Activated CD4-positive, CD25-positive, alpha-beta regulatory T cell treated with anti-CD3 and anti-CD28 coated beads, Interleukin-2, amount 50 U/mL, for 24 hours (primary cell): ENCODE results near the gene ZSWIM7.
"Not testable (repeated sequence)": the region's sequence is repeated elsewhere in the genome, so short reads cannot be mapped to it uniquely, and the experiment has no call there.

Source experiments
- ATAC-seq, 2 donors: fragments of 150-1000 bp; cut with Tn5 transposase; one replicate each; pipeline ENCODE4 v1.10.0; 2021; ENCODE audit warnings: mild to moderate bottlenecking in 1 of 2, moderate library complexity in 1 of 2

ZSWIM7 gene

GRCh38 chr17:15998031-15998562 is 1.4 kb downstream of the ZSWIM7 start:
- ATAC-seq, result no peak

GRCh38 chr17:15996322-15996721 is 3.2 kb downstream of the ZSWIM7 start:
- no peak for ATAC-seq

- no peak for ATAC-seq
Observed at GRCh38 chr17:15981646-15982580, 17.6 kb downstream of the ZSWIM7 start.

- ATAC-seq, result peak; percentile 100
Observed at GRCh38 chr17:15981208-15981607, 18.3 kb downstream of the ZSWIM7 start.

GRCh38 chr17:15979013-15979412 is 20.5 kb downstream of the ZSWIM7 start:
- ATAC-seq, result not testable (repeated sequence)

- ATAC-seq, result no peak
Observed at GRCh38 chr17:15978606-15979005, 20.9 kb downstream of the ZSWIM7 start.

- ATAC-seq, result no peak
Observed at GRCh38 chr17:15977894-15978293, 21.6 kb downstream of the ZSWIM7 start.

- no peak for ATAC-seq
Observed at GRCh38 chr17:15973834-15974233, 25.7 kb downstream of the ZSWIM7 start.

GRCh38 chr17:15973016-15973415 is 26.5 kb downstream of the ZSWIM7 start:
- no peak for ATAC-seq

GRCh38 chr17:15972497-15972951 is 27.0 kb downstream of the ZSWIM7 start:
- ATAC-seq, result no peak

- no peak for ATAC-seq
Observed at GRCh38 chr17:15971882-15972281, 27.6 kb downstream of the ZSWIM7 start.

GRCh38 chr17:15971098-15971678 is 28.3 kb downstream of the ZSWIM7 start:
- no peak for ATAC-seq

- ATAC-seq, result no peak
Observed at GRCh38 chr17:15970500-15970899, 29.0 kb downstream of the ZSWIM7 start.

- no peak for ATAC-seq
Observed at GRCh38 chr17:15969463-15969862, 30.0 kb downstream of the ZSWIM7 start.

GRCh38 chr17:15967706-15968399 is 31.7 kb downstream of the ZSWIM7 start:
- ATAC-seq, result no peak

GRCh38 chr17:15966879-15967248 is 32.6 kb downstream of the ZSWIM7 start:
- ATAC-seq, result no peak

GRCh38 chr17:15966183-15966878 is 33.2 kb downstream of the ZSWIM7 start:
- no peak for ATAC-seq

GRCh38 chr17:15965528-15965927 is 34.0 kb downstream of the ZSWIM7 start:
- ATAC-seq, result no peak

- no peak for ATAC-seq
Observed at GRCh38 chr17:15963670-15964110, 35.8 kb downstream of the ZSWIM7 start.

GRCh38 chr17:15958484-15958854 is 41.0 kb downstream of the ZSWIM7 start:
- no peak for ATAC-seq

GRCh38 chr17:15957608-15958307 is 41.7 kb downstream of the ZSWIM7 start:
- ATAC-seq, result no peak

- ATAC-seq, result peak; percentile 48 to 60
Observed at GRCh38 chr17:15957206-15957605, 42.3 kb downstream of the ZSWIM7 start.
